ENCODE data around the gene CMSS1. TPM values are rescaled to one million over a fixed set of nuclear protein-coding genes. Genes with fewer than 3 reads are reported as not detected.

CMSS1 gene
- total RNA-seq, 4 donors from 2014 or later, result 11.2 to 16.3 (median 14.1) TPM

DNA sequence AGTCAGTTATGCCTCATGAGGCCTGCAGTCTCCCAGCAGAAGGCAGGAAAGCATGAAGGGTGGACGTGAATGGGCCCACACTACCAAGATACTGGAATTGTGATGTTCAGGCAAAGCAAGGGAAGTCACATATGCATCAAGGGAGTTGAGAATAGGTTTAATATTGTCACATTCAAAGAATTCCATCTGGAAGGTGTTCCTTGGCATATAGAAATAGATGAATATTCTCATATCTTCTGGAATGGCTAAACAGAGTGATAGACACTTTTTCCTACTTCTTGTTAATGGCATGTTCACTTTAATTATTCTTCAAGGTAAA lies 103.7 kb downstream of the CMSS1 start:
- TF ChIP-seq, protein P1, sequence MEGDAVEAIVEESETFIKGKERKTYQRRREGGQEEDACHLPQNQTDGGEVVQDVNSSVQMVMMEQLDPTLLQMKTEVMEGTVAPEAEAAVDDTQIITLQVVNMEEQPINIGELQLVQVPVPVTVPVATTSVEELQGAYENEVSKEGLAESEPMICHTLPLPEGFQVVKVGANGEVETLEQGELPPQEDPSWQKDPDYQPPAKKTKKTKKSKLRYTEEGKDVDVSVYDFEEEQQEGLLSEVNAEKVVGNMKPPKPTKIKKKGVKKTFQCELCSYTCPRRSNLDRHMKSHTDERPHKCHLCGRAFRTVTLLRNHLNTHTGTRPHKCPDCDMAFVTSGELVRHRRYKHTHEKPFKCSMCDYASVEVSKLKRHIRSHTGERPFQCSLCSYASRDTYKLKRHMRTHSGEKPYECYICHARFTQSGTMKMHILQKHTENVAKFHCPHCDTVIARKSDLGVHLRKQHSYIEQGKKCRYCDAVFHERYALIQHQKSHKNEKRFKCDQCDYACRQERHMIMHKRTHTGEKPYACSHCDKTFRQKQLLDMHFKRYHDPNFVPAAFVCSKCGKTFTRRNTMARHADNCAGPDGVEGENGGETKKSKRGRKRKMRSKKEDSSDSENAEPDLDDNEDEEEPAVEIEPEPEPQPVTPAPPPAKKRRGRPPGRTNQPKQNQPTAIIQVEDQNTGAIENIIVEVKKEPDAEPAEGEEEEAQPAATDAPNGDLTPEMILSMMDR (IDR thresholded peaks at IDR 0.05), result no peak
- TF ChIP-seq POLR2A (IDR thresholded peaks at IDR 0.05; ENCODE audit: low read depth) (no peak), POLR2AphosphoS5 (IDR thresholded peaks at IDR 0.05) (no peak), EP300 (IDR thresholded peaks at IDR 0.05) (no peak)
- WGBS, result 96% methylated on average over 1 of the region's 1 CpG
- Histone ChIP-seq H3K4me3 (no peak overlapping the region), H3K9me3 (no peaks in the 10 kb centered on the region), H3K36me3 (no peaks in the 10 kb centered on the region), H3K27ac (replicated peaks in 1 of 4) (peak overlapping the region; percentile 50 to 59 (median 52)), H3K4me1 (peaks cover 41 to 50% (median 46%) of the 10 kb centered on the region in 4 donors), H3K27me3 (no peaks in the 10 kb centered on the region)
- no peak for DNase-seq (ENCODE audit: extremely low spot score)
- intact Hi-C loops (cut with DNase I), result no loop called here

DNA sequence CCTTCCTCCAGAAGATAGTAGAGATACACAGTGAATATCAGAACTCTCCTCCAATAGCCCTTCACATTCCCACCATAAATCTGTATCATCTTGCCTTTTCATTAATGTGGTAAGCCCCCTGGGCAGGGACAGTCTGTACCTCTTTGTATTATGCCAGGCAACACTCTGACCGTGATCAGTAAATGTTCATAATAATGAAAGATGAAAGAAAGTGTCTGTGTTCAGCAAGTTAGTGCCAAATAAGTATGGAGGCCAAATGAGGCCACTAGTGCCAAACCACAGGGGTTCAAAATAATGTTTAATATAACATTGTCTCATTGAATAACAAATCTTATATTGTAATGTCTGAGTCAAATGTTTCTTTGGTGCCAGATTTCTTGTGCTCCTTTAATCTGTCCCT lies 104.3 kb downstream of the CMSS1 start:
- Histone ChIP-seq H3K4me3 (no peak overlapping the region), H3K27ac (replicated peaks in 1 of 4) (peak overlapping the region in 1 of 4 donors; percentile 53), H3K9me3 (no peaks in the 10 kb centered on the region), H3K27me3 (no peaks in the 10 kb centered on the region), H3K4me1 (peaks cover 41 to 50% (median 47%) of the 10 kb centered on the region in 4 donors), H3K36me3 (no peaks in the 10 kb centered on the region)
- no peak for DNase-seq (ENCODE audit: extremely low spot score)
- intact Hi-C loops (cut with DNase I), result no loop called here
- TF ChIP-seq POLR2AphosphoS5 (IDR thresholded peaks at IDR 0.05) (no peak), POLR2A (IDR thresholded peaks at IDR 0.05; ENCODE audit: low read depth) (no peak), EP300 (IDR thresholded peaks at IDR 0.05) (no peak)
- TF ChIP-seq, protein P1 (IDR thresholded peaks at IDR 0.05), result no peak
- 74% methylated on average over 1 of the region's 1 CpG for WGBS

DNA sequence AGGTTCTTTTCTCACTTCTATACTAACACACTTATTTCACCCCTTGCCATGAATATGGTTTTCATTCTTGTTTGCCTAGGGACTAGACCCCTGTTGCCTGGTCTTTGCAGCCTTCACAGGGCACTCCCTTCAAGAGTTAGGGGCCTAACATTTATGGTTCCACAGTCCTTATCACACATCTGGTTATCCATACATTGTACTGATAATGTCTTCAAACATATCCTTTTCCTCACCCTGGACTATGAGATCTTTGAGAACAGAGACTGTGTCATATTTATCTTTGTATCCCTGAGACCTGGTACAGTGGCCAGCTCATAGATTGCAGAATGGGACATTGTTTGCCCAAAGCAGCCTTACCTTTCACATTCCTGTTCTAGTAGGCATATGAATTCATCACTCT lies 106.2 kb downstream of the CMSS1 start:
- no peaks in the 10 kb centered on the region for H3K36me3 ChIP-seq
- peaks cover 48 to 61% (median 59%) of the 10 kb centered on the region in 4 donors for H3K4me1 ChIP-seq
- TF ChIP-seq, protein P1 (IDR thresholded peaks at IDR 0.05), result no peak
- TF ChIP-seq EP300 (IDR thresholded peaks at IDR 0.05) (no peak), POLR2AphosphoS5 (IDR thresholded peaks at IDR 0.05) (no peak), POLR2A (IDR thresholded peaks at IDR 0.05; ENCODE audit: low read depth) (no peak)
- intact Hi-C loops (cut with DNase I), result no loop called here
- no peaks in the 10 kb centered on the region for H3K27me3 ChIP-seq
- H3K9me3 ChIP-seq, result no peaks in the 10 kb centered on the region
- no peak overlapping the region for H3K27ac ChIP-seq (replicated peaks in 1 of 4)
- no peak overlapping the region for H3K4me3 ChIP-seq
- DNase-seq (ENCODE audit: extremely low spot score), result no peak

DNA sequence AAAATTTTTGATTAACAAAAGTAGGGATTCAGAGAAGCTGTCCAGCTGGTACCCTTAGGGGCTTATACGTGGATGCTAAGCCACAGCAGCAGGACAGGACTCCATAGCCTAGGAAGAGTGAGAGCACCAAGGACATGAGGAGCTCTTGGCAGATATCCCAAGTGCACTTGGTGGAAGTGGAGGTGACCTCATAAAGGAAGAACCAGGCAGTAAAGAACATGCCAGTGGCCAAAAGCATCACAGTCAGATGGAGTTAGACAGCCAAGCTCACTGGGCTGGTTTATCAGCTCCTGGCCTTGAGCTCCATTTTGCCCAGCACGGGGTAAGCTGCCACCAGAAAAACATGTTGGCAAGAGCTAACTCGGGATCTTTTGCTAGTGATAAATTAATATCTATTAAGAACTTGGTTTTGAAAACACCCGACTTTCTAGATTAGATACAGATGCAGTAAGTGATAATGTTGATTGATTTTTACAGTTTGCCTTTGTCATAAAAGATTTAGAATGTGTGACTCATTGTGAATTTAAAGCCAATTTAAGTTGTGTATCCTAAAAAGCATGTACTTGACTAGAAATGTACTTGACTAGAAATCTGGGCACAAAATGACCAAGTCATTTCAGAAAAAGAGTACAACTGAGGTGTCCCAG lies 108.0 kb downstream of the CMSS1 start:
- H3K9me3 ChIP-seq, result no peaks in the 10 kb centered on the region
- intact Hi-C loops (cut with DNase I), result no loop called here
- H3K4me1 ChIP-seq, result peaks cover 44 to 61% (median 59%) of the 10 kb centered on the region in 4 donors
- TF ChIP-seq, protein P1 (IDR thresholded peaks at IDR 0.05), result no peak
- TF ChIP-seq POLR2A (IDR thresholded peaks at IDR 0.05; ENCODE audit: low read depth) (no peak), EP300 (IDR thresholded peaks at IDR 0.05) (no peak), POLR2AphosphoS5 (IDR thresholded peaks at IDR 0.05) (peak; percentile 32 to 44)
- H3K36me3 ChIP-seq, result no peaks in the 10 kb centered on the region
- peak overlapping the region; percentile 2 to 42 (median 16) for H3K27ac ChIP-seq (replicated peaks in 1 of 4)
- H3K27me3 ChIP-seq, result no peaks in the 10 kb centered on the region
- no peak overlapping the region for H3K4me3 ChIP-seq
- DNase-seq (ENCODE audit: extremely low spot score), result no peak
- WGBS, result 59% methylated on average over 4 of the region's 4 CpGs

All from esophagus muscularis mucosa (tissue), 4 donors.